Endothelial cell of umbilical vein (primary cell): ENCODE results near the gene SLC16A5. TPM values are rescaled to one million over a fixed set of nuclear protein-coding genes. Genes with fewer than 3 reads are reported as not detected.

ENCODE experiments used
- BruUV-seq: library from RNA; stranded (reverse); fragments of 400-500 nt; replicated peaks from 2 replicates; lab custom pipeline; 2021; lab: Mats Ljungman, UMichigan
- CTCF ChIA-PET: fragments of 300-600, 350-600 bp; sonication (Branson Sonifier 250); formaldehyde crosslinking; loops from one replicate; lab custom pipeline; 2021; ENCODE audit warnings: antibody characterized with exemption, inconsistent platforms; lab: Charles Lee
- POLR2A ChIA-PET: fragments of 300-600, 350-600 bp; sonication (Branson Sonifier 250); formaldehyde crosslinking; loops from one replicate; lab custom pipeline; 2021; ENCODE audit warnings: antibody characterized with exemption, inconsistent platforms; lab: Charles Lee
- DNase-seq: peaks from one replicate; pipeline ENCODE4 v3.0.0-alpha.2; 2011; ENCODE audit warnings: low read depth, low spot score
- FAIRE-seq: peaks from 2 replicates; lab custom pipeline; 2011; peaks lifted over from hg19 to GRCh38; lab: Jason Lieb, UNC
- H2AFZ ChIP-seq: 2 replicates; pipeline ENCODE4 v1.6.0; 2012; ENCODE audit warnings: low read depth, low read length, control low read depth, inconsistent platforms
- H3K27ac ChIP-seq: 2 replicates; pipeline ENCODE4 v1.5.1; 2011; ENCODE audit warnings: low read depth, mild to moderate bottlenecking, control low read depth, low read length, moderate library complexity; ENCODE audit not compliant: insufficient read depth
- H3K27me3 ChIP-seq, 2 experiments: 2 replicates each; pipeline versions ENCODE4 v1.6.0 to v1.6.1; 2011; ENCODE audit warnings: low read length in 2 of 2, mixed read lengths in 1 of 2; ENCODE audit not compliant: control insufficient read depth in 2 of 2, insufficient read depth in 2 of 2
- H3K36me3 ChIP-seq, 2 experiments: 2 replicates in 1 of 2; 3 replicates in 1 of 2; pipeline ENCODE4 v1.5.1; 2011; ENCODE audit warnings: low read length in 2 of 2, mild to moderate bottlenecking in 1 of 2, moderate library complexity in 1 of 2; ENCODE audit not compliant: control insufficient read depth in 2 of 2, insufficient read depth in 2 of 2; ENCODE audit errors: extremely low read depth in 1 of 2
- H3K4me1 ChIP-seq: 3 replicates; pipeline ENCODE4 v1.5.1; 2011; ENCODE audit warnings: mild to moderate bottlenecking, low read length; ENCODE audit not compliant: control insufficient read depth, insufficient read depth; ENCODE audit errors: extremely low read depth
- H3K4me2 ChIP-seq: 2 replicates; pipeline ENCODE4 v1.6.1; 2011; ENCODE audit warnings: low read length, control low read depth, mixed read lengths; ENCODE audit not compliant: insufficient read depth
- H3K4me3 ChIP-seq, 3 experiments: fragments of 200-600 bp in 1 of 3; sonication (generic), shearing (Covaris generic) in 1 of 3; replicated peaks in 1 of 3; 2 replicates each; pipeline ENCODE4 v1.5.1; 2011 to 2016; ENCODE audit warnings: control low read depth in 3 of 3, low read length in 3 of 3, mild to moderate bottlenecking in 2 of 3, inconsistent platforms in 1 of 3, low read depth in 1 of 3, moderate library complexity in 1 of 3; ENCODE audit not compliant: insufficient read depth in 1 of 3
- H3K79me2 ChIP-seq: 2 replicates; pipeline ENCODE4 v1.6.0; 2012; ENCODE audit warnings: low read length, inconsistent platforms; ENCODE audit not compliant: control insufficient read depth, insufficient read depth
- H3K9ac ChIP-seq: replicated peaks from 2 replicates; pipeline ENCODE3; 2011; ENCODE audit warnings: low read length, control low read depth; ENCODE audit not compliant: insufficient read depth; ENCODE audit errors: extremely low read depth
- H3K9me1 ChIP-seq: replicated peaks from 3 replicates; pipeline ENCODE4 v1.6.0; 2011; ENCODE audit warnings: mild to moderate bottlenecking, low read length; ENCODE audit not compliant: control insufficient read depth, insufficient read depth; ENCODE audit errors: extremely low read depth
- H3K9me3 ChIP-seq: replicated peaks from 2 replicates; pipeline ENCODE4 v1.5.1; 2012; ENCODE audit warnings: low read length, inconsistent platforms; ENCODE audit not compliant: control insufficient read depth, insufficient read depth
- H4K20me1 ChIP-seq: replicated peaks from 2 replicates; pipeline ENCODE3; 2011; ENCODE audit warnings: mild to moderate bottlenecking, low read length; ENCODE audit not compliant: control insufficient read depth, insufficient read depth; ENCODE audit errors: extremely low read depth
- EZH2 ChIP-seq: IDR thresholded peaks from 2 replicates; pipeline ENCODE4 v1.6.1; 2012; ENCODE audit warnings: borderline replicate concordance, low read depth, mild to moderate bottlenecking, moderate library complexity, low read length, inconsistent platforms; ENCODE audit not compliant: severe bottlenecking
- FOS ChIP-seq: IDR thresholded peaks from 2 replicates; pipeline ENCODE4 v1.6.1; 2011; ENCODE audit warnings: mild to moderate bottlenecking, low read length, moderate library complexity, borderline replicate concordance; ENCODE audit not compliant: insufficient read depth
- GATA2 ChIP-seq: IDR thresholded peaks from 2 replicates; pipeline ENCODE4 v1.7.0; 2011; ENCODE audit warnings: low read depth, mild to moderate bottlenecking, moderate library complexity, mixed read lengths, low read length; ENCODE audit not compliant: insufficient read length, insufficient read depth
- JUN ChIP-seq: IDR thresholded peaks from 2 replicates; pipeline ENCODE4 v1.6.1; 2011; ENCODE audit warnings: borderline replicate concordance, low read depth; ENCODE audit not compliant: insufficient read length, insufficient read depth
- MYC ChIP-seq: IDR thresholded peaks from one replicate; pipeline ENCODE4 v1.6.1; 2011; ENCODE audit warnings: mild to moderate bottlenecking, low read depth, low read length
- POLR2A ChIP-seq: IDR thresholded peaks from 2 replicates; pipeline ENCODE4 v1.6.1; 2012; ENCODE audit warnings: low read depth, mild to moderate bottlenecking, control low read depth, low read length
- POLR2AphosphoS5 ChIP-seq: IDR thresholded peaks from 2 replicates; pipeline ENCODE4 v1.6.1; 2012; ENCODE audit warnings: low read depth, mild to moderate bottlenecking, control low read depth, low read length, moderate library complexity; ENCODE audit not compliant: insufficient read depth
- dilution Hi-C: fragments of 300-500 bp; cut with MboI; formaldehyde crosslinking; loops from one replicate; pipeline ENCODE4 v1.15.0; 2019; ENCODE audit warnings: low sequenced_read_pairs; ENCODE audit not compliant: extremely low pct_ligation_motif_present
- intact Hi-C: fragments of 100-400 bp; cut with micrococcal nuclease; formaldehyde crosslinking; loops from one replicate; pipeline ENCODE4 v1.10.0; 2022
- polyA plus RNA-seq, 4 experiments: library from polyadenylated mRNA; depleted of rRNA in 3 of 4; stranded (reverse) in 3 of 4; unstranded in 1 of 4; fragments of >200 nt; gene quantifications; 2 replicates each; pipeline versions ENCODE4 v1.2.1 to v1.2.3, GENCODE V29; 2011 to 2012; ENCODE audit warnings: missing spikeins in 1 of 4
- total RNA-seq: library from RNA; stranded (reverse); gene quantifications from 2 replicates; pipeline ENCODE4 v1.2.3, GENCODE V29; 2021
- TF ChIP-seq, protein P1 (sequence below), 2 donors: IDR thresholded peaks; 1 replicate in 1 of 2; 2 replicates in 1 of 2; pipeline ENCODE4 v1.5.1; 2011; ENCODE audit warnings: low read length in 2 of 2, mild to moderate bottlenecking in 2 of 2, moderate library complexity in 2 of 2, control low read depth in 1 of 2, inconsistent platforms in 1 of 2, low read depth in 1 of 2; ENCODE audit not compliant: insufficient read depth in 1 of 2; ENCODE audit errors: extremely low read depth in 1 of 2
- TF ChIP-seq, protein P2 (sequence below): IDR thresholded peaks from 2 replicates; pipeline ENCODE4 v1.6.1; 2011; ENCODE audit not compliant: insufficient read depth, insufficient read length

Gene SLC16A5
- total and polyA plus RNA-seq, 2 donors (not counting 3 experiments of a cell fraction or from before 2014, with no cell fraction given), result 16.4 to 23.3 TPM

DNA sequence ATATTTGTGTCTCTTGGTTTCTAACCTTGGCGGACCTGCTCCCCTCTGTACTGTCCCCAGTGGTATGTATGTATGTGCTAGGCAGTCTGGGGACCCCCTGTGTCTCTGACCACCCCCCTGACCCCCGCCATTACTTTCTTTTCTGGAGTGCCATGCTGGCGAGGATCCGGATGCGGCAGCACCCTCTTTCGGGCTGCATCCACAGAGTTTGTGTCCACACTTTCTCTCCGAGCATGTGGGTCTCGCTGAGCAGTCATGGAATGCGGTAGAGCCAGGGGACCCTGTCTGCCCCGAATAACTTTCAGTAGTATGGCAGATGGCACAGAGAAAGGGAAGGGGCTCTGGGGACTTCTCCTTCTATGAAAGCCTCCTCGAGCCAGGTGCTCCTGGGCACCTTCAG, 23.7 kb upstream of the SLC16A5 start:
- TSS peak; percentile 19 for BruUV-seq
- intact Hi-C loops (no loop called here), dilution Hi-C loops (no loop called here)

More for the DNA sequence above, 23.7 kb upstream of the SLC16A5 start:
- no peak overlapping the region for H3K9ac ChIP-seq
- ChIA-PET CTCF (interaction anchor here (0.9 to 6.1 kb wide), 4 partner anchors 10 to 50 kb away, joined by 3 to 80 read pairs (median 4); no protein-coding TSS in a partner anchor), POLR2A (no interaction called here)
- DNase-seq (no peak), FAIRE-seq (no peak)
- H3K79me2 ChIP-seq, result no peaks in the 10 kb centered on the region
- no peak overlapping the region for H3K27ac ChIP-seq
- H2AFZ ChIP-seq, result no peak overlapping the region
- no peak overlapping the region for H3K4me3 ChIP-seq
- H3K36me3 ChIP-seq, result peaks cover 8 to 29% of the 10 kb centered on the region in 2 experiments
- TF ChIP-seq, protein P1, sequence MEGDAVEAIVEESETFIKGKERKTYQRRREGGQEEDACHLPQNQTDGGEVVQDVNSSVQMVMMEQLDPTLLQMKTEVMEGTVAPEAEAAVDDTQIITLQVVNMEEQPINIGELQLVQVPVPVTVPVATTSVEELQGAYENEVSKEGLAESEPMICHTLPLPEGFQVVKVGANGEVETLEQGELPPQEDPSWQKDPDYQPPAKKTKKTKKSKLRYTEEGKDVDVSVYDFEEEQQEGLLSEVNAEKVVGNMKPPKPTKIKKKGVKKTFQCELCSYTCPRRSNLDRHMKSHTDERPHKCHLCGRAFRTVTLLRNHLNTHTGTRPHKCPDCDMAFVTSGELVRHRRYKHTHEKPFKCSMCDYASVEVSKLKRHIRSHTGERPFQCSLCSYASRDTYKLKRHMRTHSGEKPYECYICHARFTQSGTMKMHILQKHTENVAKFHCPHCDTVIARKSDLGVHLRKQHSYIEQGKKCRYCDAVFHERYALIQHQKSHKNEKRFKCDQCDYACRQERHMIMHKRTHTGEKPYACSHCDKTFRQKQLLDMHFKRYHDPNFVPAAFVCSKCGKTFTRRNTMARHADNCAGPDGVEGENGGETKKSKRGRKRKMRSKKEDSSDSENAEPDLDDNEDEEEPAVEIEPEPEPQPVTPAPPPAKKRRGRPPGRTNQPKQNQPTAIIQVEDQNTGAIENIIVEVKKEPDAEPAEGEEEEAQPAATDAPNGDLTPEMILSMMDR (IDR thresholded peaks at IDR 0.05; ENCODE audit: extremely low read depth in 1 of 2, insufficient read depth in 1 of 2, low read depth in 1 of 2, low read length in 2 of 2), result no peak
- TF ChIP-seq JUN (no peak), MYC (no peak), FOS (no peak), EZH2 (no peak), POLR2AphosphoS5 (no peak), POLR2A (no peak), GATA2 (no peak)
- TF ChIP-seq, protein P2, sequence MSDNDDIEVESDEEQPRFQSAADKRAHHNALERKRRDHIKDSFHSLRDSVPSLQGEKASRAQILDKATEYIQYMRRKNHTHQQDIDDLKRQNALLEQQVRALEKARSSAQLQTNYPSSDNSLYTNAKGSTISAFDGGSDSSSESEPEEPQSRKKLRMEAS, result no peak
- H3K4me2 ChIP-seq, result no peak overlapping the region
- H4K20me1 ChIP-seq, result no peaks in the 10 kb centered on the region
- H3K4me1 ChIP-seq, result peaks cover 6% of the 10 kb centered on the region
- no peaks in the 10 kb centered on the region for H3K9me1 ChIP-seq
- H3K27me3 ChIP-seq, result no peaks in the 10 kb centered on the region
- no peaks in the 10 kb centered on the region for H3K9me3 ChIP-seq
